Esophagus (tissue), 2 donors: ENCODE data around the gene NCOR1. TPM values are rescaled to one million over a fixed set of nuclear protein-coding genes. Genes with fewer than 3 reads are reported as not detected.

ENCODE experiments used
- H3K27ac ChIP-seq, 2 donors: one replicate each; pipeline ENCODE4 v1.5.1; 2013; ENCODE audit warnings: low read depth in 2 of 2, mild to moderate bottlenecking in 2 of 2, inconsistent platforms in 1 of 2, low read length in 1 of 2, moderate library complexity in 1 of 2
- H3K27me3 ChIP-seq, 2 donors: one replicate each; pipeline ENCODE4 v1.6.1; 2013; ENCODE audit warnings: low read length in 2 of 2, control low read depth in 1 of 2, mild to moderate bottlenecking in 1 of 2; ENCODE audit not compliant: insufficient read depth in 2 of 2, control insufficient read depth in 1 of 2
- H3K36me3 ChIP-seq, 2 donors: one replicate each; pipeline ENCODE4 v1.6.1; 2013; ENCODE audit warnings: low read length in 1 of 2; ENCODE audit not compliant: control insufficient read depth in 2 of 2, insufficient read depth in 2 of 2
- H3K4me1 ChIP-seq, 2 donors: one replicate each; pipeline ENCODE4 v1.6.1; 2013; ENCODE audit warnings: low read length in 1 of 2; ENCODE audit not compliant: control insufficient read depth in 2 of 2, insufficient read depth in 2 of 2
- H3K4me3 ChIP-seq, 2 donors: one replicate each; pipeline ENCODE4 v1.5.1; 2013; ENCODE audit warnings: low read length in 2 of 2, mild to moderate bottlenecking in 2 of 2, low read depth in 1 of 2, moderate library complexity in 1 of 2
- H3K9me3 ChIP-seq, 2 donors: one replicate each; pipeline ENCODE4 v1.6.1; 2013; ENCODE audit warnings: mild to moderate bottlenecking in 2 of 2, low read depth in 1 of 2, low read length in 1 of 2, moderate library complexity in 1 of 2; ENCODE audit not compliant: control insufficient read depth in 2 of 2, insufficient read depth in 1 of 2
- WGBS, 2 donors: extraction: QIAGEN DNeasy Blood & Tissue Kit; methylation state at CpG; one replicate each; pipeline ENCODE4 v1.1.7; 2013; 5-methylcytosine and 5-hydroxymethylcytosine counted together
- polyA plus RNA-seq, 2 donors: library from polyadenylated mRNA; stranded (reverse); fragments of 200-250 nt; gene quantifications; one replicate each; pipeline ENCODE4 v1.2.3, GENCODE V29; 2013
- donor health status: healthy with polysubstance abuse.
- donor health status: Bipolar disorder and iron deficiency.

NCOR1 gene
- polyA plus RNA-seq = 10 to 100 TPM; 31.5 to 41.3 TPM

- WGBS, 2 donors = 0% methylated on average over 66 to 82 of the region's 82 CpGs
- peak within 1 kb of the TSS; percentile 80 to 95 for H3K4me3 ChIP-seq
- peaks cover 0 to 4% of the 10 kb centered on the region in 2 donors for H3K4me1 ChIP-seq
- H3K36me3 ChIP-seq = no peaks in the 10 kb centered on the region
- no peaks in the 10 kb centered on the region for H3K27me3 ChIP-seq
- H3K9me3 ChIP-seq = no peaks in the 10 kb centered on the region
- H3K27ac ChIP-seq = peak within 1 kb of the TSS; percentile 94 to 97
These were observed at the start of gene NCOR1 for GRCh38 chr17:16215273-16215964. Gene NCOR1, minus strand, starts transcription at chr17:16215534. Its CDS starts 20,965 bp downstream, at chr17:16194569.

- Histone ChIP-seq H3K4me1 (no peaks in the 10 kb centered on the region), H3K27ac (no peak overlapping the region), H3K9me3 (no peaks in the 10 kb centered on the region), H3K36me3 (peaks cover 0 to 6% of the 10 kb centered on the region in 2 donors), H3K27me3 (no peaks in the 10 kb centered on the region), H3K4me3 (no peak overlapping the region)
- WGBS, 2 donors = 97% methylated on average over 4 of the region's 4 CpGs
These were observed 46.9 kb upstream of the NCOR1 start for GRCh38 chr17:16262201-16262600.

- Histone ChIP-seq H3K36me3 (peaks cover 0 to 6% of the 10 kb centered on the region in 2 donors), H3K4me1 (no peaks in the 10 kb centered on the region), H3K9me3 (no peaks in the 10 kb centered on the region), H3K4me3 (no peak overlapping the region), H3K27ac (no peak overlapping the region), H3K27me3 (no peaks in the 10 kb centered on the region)
- WGBS, 2 donors = 82 to 92% methylated on average over 3 of the region's 3 CpGs
These were observed 45.7 kb upstream of the NCOR1 start for GRCh38 chr17:16261049-16261448.

GRCh38 chr17:16259926-16260325, 44.6 kb upstream of the NCOR1 start:
- Histone ChIP-seq H3K27ac (no peak overlapping the region), H3K4me1 (peaks cover 0 to 2% of the 10 kb centered on the region in 2 donors), H3K9me3 (no peaks in the 10 kb centered on the region), H3K4me3 (no peak overlapping the region), H3K27me3 (no peaks in the 10 kb centered on the region), H3K36me3 (peaks cover 0 to 6% of the 10 kb centered on the region in 2 donors)
- WGBS, 2 donors = 95 to 98% methylated on average over 6 of the region's 6 CpGs

- H3K4me3 ChIP-seq = no peak overlapping the region
- no peaks in the 10 kb centered on the region for H3K27me3 ChIP-seq
- no peaks in the 10 kb centered on the region for H3K9me3 ChIP-seq
- WGBS, 2 donors = 85 to 100% methylated on average over 1 of the region's 1 CpG
- H3K4me1 ChIP-seq = peaks cover 0 to 2% of the 10 kb centered on the region in 2 donors
- H3K36me3 ChIP-seq = peaks cover 0 to 6% of the 10 kb centered on the region in 2 donors
- no peak overlapping the region for H3K27ac ChIP-seq
These were observed 43.6 kb upstream of the NCOR1 start for GRCh38 chr17:16258901-16259300.

- no peaks in the 10 kb centered on the region for H3K9me3 ChIP-seq
- WGBS, 2 donors = 14 to 25% methylated on average over 4 of the region's 4 CpGs
- H3K4me1 ChIP-seq = peaks cover 0 to 2% of the 10 kb centered on the region in 2 donors
- H3K36me3 ChIP-seq = peaks cover 0 to 5% of the 10 kb centered on the region in 2 donors
- H3K27me3 ChIP-seq = no peaks in the 10 kb centered on the region
- H3K4me3 ChIP-seq = no peak overlapping the region
- peak overlapping the region in 1 of 2 donors; percentile 18 for H3K27ac ChIP-seq
These were observed 40.2 kb upstream of the NCOR1 start for GRCh38 chr17:16255481-16255921.

- 72 to 82% methylated on average over 9 of the region's 9 CpGs for WGBS, 2 donors
- H3K27me3 ChIP-seq = no peaks in the 10 kb centered on the region
- no peaks in the 10 kb centered on the region for H3K9me3 ChIP-seq
- H3K27ac ChIP-seq = no peak overlapping the region
- peaks cover 0 to 1% of the 10 kb centered on the region in 2 donors for H3K36me3 ChIP-seq
- no peak overlapping the region for H3K4me3 ChIP-seq
- peaks cover 0 to 2% of the 10 kb centered on the region in 2 donors for H3K4me1 ChIP-seq
These were observed 39.6 kb upstream of the NCOR1 start for GRCh38 chr17:16254773-16255400.

- no peaks in the 10 kb centered on the region for H3K27me3 ChIP-seq
- WGBS, 2 donors = 89 to 98% methylated on average over 1 of the region's 1 CpG
- peaks cover 0 to 2% of the 10 kb centered on the region in 2 donors for H3K4me1 ChIP-seq
- H3K4me3 ChIP-seq = no peak overlapping the region
- H3K27ac ChIP-seq = no peak overlapping the region
- H3K36me3 ChIP-seq = peaks cover 0 to 2% of the 10 kb centered on the region in 2 donors
- no peaks in the 10 kb centered on the region for H3K9me3 ChIP-seq
These were observed 36.2 kb upstream of the NCOR1 start for GRCh38 chr17:16251556-16251955.

- peaks cover 0 to 2% of the 10 kb centered on the region in 2 donors for H3K4me1 ChIP-seq
- no peak overlapping the region for H3K27ac ChIP-seq
These were observed 35.7 kb upstream of the NCOR1 start for GRCh38 chr17:16251043-16251442.

More at GRCh38 chr17:16251043-16251442, 35.7 kb upstream of the NCOR1 start:
- Histone ChIP-seq H3K27me3 (no peaks in the 10 kb centered on the region), H3K4me3 (no peak overlapping the region), H3K9me3 (no peaks in the 10 kb centered on the region), H3K36me3 (peaks cover 0 to 2% of the 10 kb centered on the region in 2 donors)
- 88 to 94% methylated on average over 6 of the region's 6 CpGs for WGBS, 2 donors
